NCI-H128 (cell line): ENCODE data around the gene PARD6B.
"Not testable (repeated sequence)": the region's sequence is repeated elsewhere in the genome, so short reads cannot be mapped to it uniquely, and the experiment has no call there.

Experiments
- DNase-seq: peaks from one replicate; lab custom pipeline; 2025; ENCODE audit not compliant: unreplicated experiment; lab: John Stamatoyannopoulos, UW

PARD6B gene

GRCh38 chr20:50744143-50744792, 12.9 kb downstream of the PARD6B start:
- no peak for DNase-seq

- no peak for DNase-seq
These were observed 14.3 kb downstream of the PARD6B start for GRCh38 chr20:50745634-50746137.

DNA sequence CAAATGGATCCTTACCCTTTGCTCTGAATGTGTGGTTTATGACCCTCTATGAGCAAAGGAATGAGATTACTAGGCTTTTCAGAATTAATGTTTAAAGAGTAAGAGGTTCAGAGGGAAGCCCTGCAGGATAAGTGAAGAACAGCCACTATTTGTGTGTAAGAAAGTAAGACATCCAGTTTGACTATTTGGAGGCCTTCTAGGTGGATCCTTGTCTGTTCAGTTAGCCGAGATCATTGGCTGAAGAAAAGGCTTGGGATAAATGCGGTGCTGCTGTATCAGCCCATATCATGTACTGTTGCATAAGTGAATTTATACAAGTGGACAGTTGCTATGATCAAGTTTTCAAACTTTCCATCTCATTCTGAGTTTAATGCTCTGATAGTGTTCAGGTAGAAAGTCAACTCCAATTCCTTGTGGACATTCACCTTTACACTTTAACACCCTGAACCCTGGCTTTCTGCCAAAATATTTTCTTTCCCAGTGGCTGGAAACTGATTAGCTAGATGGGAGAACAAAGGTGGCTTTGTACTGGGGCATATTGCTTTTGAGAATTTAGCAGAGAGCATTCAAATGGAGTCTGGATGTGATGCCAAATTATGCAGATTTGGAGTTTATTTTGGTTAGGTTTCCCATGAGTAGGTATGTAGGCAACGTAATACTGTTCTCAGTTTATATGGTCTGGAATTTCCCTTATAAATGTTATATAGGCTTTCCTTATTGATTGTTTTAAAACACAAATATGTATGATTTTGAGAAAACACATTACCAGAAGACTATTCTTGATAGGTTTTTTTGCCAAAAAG, 15.0 kb downstream of the PARD6B start:
- DNase-seq = no peak

DNA sequence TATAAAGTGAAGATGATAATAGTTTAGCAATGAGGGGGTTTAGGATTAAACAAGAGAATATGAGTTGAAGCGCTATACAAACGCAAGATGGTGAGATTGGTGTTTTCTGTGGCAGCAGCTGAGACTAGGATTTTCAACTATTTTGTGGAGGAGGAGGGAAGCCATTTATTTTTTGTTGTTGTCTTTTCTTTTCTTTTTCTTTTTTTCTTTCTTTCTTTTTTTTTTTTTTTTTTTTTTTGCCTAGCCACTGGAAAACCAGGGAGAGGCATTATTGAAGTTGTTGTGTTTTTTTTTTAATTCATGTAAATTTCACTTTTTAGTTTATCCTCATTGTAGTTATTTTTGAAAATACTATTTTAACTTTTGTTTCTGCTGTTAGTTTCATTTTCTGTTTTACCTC, 15.9 kb downstream of the PARD6B start:
- DNase-seq = no peak

DNA sequence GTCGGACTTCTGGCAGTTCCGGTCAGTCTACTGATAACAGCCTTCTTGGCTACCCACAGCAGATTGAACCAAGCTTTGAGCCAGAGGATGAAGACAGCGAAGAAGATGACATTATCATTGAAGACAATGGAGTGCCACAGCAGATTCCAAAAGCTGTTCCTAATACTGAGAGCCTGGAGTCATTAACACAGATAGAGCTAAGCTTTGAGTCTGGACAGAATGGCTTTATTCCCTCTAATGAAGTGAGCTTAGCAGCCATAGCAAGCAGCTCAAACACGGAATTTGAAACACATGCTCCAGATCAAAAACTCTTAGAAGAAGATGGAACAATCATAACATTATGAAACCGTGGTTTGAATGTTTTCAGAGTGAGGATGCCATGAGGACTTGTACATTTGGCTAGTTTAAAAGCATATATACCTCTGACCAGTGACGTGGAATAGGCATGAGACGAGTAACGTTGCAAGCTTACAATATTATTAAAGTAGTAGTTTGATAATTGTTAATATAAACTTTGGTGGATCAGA, 18.8 kb downstream of the PARD6B start:
- DNase-seq = no peak

DNA sequence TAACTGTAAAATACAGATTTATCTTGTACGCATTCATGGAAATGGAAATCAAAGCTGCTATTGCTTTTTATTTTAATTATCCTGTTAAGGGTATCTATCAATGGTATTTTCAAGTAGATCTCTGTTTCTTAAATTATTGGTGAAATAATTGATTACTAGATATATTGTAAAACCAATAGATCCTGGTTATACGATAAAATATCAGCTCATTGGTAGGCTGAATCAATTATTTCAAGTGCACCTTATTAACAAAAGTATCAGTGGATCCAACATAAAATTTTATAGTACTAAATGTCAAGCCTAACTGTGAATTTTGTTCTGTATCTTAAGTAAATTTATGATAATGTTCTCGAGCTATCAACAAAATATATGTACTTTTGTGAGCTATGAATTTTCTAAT, 21.8 kb downstream of the PARD6B start:
- no peak for DNase-seq

DNA sequence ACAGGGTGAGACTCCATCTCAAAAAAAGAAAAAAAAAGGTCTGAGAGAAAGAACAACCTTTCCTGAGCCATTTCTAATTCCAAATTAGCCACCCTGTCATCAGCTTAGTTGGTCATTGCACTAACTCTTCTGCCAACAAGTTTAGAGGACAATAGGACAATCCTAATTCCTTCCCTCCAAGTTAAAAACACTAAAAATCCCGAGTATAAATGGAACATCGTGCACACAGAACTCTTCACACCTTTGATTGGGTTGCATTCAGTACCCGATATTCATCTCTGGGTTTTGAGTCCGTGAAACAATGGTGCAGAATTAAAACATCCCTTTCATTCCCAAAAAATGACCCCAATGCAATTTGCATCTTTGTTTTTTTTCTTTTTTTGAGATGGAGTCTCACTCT, 23.0 kb downstream of the PARD6B start:
- DNase-seq = no peak

DNA sequence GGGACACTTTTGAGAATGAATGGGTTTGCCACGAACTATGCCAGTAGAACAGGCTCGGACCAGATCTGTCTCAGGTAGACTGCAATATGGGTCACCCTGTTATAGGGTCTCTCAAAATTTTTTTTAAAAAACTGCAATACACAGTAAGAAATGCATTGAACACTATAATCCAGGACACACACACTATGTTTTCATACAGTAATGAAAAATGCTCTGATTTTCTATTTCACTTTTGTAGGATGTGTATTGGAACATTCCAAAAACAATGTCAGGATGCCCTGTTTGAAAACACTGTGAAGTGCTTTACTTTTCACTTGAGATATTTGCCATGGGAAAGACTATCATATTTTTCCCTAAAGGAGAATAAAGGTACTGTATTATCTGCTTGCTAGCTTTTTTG, 25.1 kb downstream of the PARD6B start:
- no peak for DNase-seq

DNA sequence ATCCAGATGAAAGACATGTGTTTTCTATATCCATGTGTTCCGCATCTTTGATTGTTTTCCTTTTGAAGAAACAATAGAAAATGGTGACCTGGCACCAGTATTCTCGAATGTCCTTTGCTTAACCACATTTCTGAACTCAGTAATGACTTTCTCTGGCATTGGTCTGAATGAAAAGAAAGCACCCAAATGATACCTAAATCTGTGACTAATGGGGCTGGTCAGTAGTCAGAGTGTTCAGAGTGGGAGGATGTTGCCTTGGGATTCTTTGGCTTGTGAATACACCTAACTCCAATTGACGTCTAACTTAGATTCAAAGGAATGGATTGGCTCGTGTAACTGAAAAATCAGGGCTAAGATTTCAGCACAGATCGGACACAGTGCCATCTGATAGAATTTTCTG, 27.1 kb downstream of the PARD6B start:
- no peak for DNase-seq

- DNase-seq = no peak
These were observed 27.6 kb downstream of the PARD6B start for GRCh38 chr20:50758992-50759391.

DNA sequence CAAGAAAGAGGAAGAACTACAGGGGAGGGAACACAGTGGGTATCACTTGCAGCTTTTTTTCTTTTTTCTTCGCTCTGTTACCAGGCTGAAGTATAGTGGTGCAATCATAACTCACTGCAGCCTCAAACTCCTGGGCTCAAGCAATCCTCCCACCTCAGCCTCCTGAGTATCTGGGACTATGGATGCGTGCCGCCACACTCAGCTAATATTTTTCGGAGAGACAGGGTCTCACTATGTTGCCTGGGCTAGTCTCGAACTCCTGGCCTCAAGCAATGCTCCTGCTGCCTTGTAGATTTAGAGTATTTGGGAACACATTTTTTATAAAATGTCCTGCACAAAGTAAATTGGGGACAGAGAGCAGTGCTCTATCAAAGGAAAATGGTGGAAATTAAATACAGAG, 28.3 kb downstream of the PARD6B start:
- DNase-seq = no peak

GRCh38 chr20:50762045-50762422, 30.7 kb downstream of the PARD6B start:
- DNase-seq = no peak

DNA sequence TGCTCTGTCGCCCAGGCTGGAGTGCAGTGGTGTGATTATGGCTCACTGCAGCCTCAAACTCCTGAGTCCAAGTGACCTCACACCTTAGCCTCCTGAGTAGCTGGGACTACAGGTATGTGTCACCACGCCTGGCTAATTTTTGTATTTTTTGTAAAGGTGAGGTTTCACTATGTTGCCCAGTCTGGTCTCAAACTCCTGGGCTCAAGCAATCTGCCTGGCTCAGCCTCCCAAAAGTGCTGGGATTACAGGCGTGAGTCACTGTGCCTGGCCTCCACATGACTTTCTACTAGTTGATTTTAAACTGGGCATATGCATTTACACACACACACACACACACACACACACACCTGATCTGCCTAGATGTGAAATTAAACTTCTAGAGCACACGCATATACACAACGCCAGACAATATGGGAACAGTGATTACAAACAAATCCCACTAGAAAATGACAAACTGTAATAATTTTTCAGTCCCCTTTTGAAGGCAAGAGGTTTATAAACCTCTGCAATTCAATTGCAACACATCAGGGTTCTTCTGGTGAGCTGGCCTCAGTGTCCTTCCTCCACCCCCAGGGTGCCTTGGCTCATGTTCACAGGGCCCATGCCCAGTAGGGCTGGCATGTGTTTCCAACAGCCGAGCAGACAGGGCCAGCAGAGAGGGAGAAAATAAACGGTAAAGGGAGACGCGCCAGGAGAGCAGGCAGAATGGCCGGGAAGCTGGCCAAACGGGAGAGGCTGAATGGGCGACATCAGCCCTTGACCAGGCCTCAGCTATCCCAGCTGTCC, 31.2 kb downstream of the PARD6B start:
- no peak for DNase-seq

DNA sequence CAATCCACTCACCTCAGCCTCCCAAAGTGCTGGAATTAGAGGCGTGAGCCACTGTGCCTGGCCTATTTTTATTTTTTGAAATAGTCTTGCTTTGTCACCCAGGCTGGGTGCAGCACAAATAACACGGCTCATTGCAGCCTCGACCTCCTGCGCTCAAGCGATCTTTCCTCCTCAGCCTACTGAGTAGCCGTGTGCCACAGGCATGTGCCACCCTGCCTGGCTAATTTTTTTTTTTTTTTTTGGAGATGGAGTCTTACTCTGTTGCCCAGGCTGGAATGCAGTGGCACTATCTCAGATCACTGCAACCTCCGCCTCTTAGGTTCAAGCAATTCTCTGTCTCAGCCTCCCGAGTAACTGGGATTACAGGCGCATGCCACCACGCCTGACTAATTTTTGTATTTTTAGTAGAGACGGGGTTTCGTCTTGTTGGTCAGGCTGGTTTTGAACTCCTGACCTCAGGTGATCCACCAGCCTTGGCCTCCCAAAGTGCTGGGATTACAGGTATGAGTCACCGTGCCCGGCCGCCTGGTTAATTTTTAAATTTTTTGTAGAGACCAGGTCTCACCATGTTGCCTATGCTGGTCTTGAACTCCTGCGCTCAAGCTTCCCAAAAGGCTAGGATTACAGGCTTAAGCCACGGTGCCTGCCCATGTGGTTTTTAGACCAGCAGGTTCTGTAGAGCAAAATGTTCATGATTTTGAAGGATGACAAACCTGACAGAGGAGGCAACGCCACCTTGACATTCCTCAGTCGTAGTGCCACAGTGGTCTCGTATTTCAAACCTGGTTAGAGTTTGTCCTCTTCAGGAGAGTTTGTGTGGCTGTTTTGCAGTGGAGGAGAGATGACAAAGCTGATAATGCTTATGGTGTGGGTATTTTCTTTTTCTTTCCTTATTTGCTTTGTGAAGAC, 32.4 kb downstream of the PARD6B start:
- DNase-seq = not testable (repeated sequence)

- not testable (repeated sequence) for DNase-seq
These were observed 33.9 kb downstream of the PARD6B start for GRCh38 chr20:50765251-50765650.

DNA sequence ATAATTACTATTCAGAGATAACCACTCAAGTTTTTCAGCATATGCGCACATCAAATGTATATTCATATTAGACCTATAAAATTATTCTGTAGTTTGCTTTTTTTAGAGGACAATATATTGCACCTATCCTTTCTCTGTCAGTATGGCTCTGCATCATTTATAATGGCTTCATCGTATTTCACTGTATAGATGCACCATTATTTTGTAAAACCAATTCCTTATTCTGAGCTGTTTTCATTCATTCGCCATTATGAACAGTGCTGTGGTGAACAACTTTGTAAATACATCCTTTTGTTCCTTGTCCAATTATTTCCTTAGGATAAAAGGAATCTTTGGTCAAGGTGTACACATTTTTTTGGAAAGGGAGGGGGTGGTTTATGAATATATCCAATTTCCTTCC, 34.3 kb downstream of the PARD6B start:
- no peak for DNase-seq

GRCh38 chr20:50766955-50767809, 35.8 kb downstream of the PARD6B start:
- not testable (repeated sequence) for DNase-seq

DNA sequence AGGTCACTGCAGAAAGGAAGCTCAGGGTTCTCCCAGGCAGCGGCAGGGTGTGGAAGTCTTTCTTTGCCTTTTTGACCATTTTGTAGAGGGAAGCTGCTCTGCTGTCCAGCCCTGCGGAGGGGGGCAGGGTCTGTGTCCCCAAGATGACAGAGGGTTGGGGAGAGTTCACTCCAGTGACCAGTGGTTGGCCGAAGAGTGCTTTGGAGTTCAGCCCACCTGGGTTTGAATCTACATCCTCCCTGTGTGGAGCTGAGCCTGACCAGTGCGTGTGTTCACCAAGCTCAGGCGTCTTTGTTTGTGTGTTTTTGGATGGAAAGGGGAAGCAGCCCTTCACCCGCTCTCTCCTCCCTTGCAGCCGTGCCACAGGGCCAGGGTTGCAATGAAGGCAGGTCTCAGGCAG, 37.6 kb downstream of the PARD6B start:
- not testable (repeated sequence) for DNase-seq

GRCh38 chr20:50769551-50770085, 38.2 kb downstream of the PARD6B start:
- not testable (repeated sequence) for DNase-seq
